HG03045 (cell line): Measurements from ENCODE around the gene TUFT1.

Source experiments
- ATAC-seq: cut with Tn5 transposase; IDR thresholded peaks from one replicate; pipeline ENCODE4 v1.9.1; 2021; ENCODE audit warnings: mild to moderate bottlenecking, moderate library complexity; ENCODE audit not compliant: unreplicated experiment

The TUFT1 gene

GRCh38 chr1:151540021-151540981 is at the start of gene TUFT1:
TSS of gene TUFT1 (plus strand) at chr1:151540309. CDS start at chr1:151540367, 58 bp downstream.
- ATAC-seq, result peak; percentile 93

- no peak for ATAC-seq
Observed at GRCh38 chr1:151491641-151492040, 48.5 kb upstream of the TUFT1 start.

GRCh38 chr1:151492120-151492519 is 48.0 kb upstream of the TUFT1 start:
- no peak for ATAC-seq

- ATAC-seq, result no peak
Observed at GRCh38 chr1:151493042-151493441, 47.1 kb upstream of the TUFT1 start.

- no peak for ATAC-seq
Observed at GRCh38 chr1:151494741-151495281, 45.3 kb upstream of the TUFT1 start.

- no peak for ATAC-seq
Observed at GRCh38 chr1:151495316-151495715, 44.8 kb upstream of the TUFT1 start.

- ATAC-seq, result no peak
Observed at GRCh38 chr1:151499365-151499764, 40.7 kb upstream of the TUFT1 start.

- ATAC-seq, result no peak
Observed at GRCh38 chr1:151499930-151500329, 40.2 kb upstream of the TUFT1 start.

- ATAC-seq, result no peak
Observed at GRCh38 chr1:151501474-151501873, 38.6 kb upstream of the TUFT1 start.

GRCh38 chr1:151502035-151502700 is 37.9 kb upstream of the TUFT1 start:
- ATAC-seq, result no peak

GRCh38 chr1:151502859-151503780 is 37.0 kb upstream of the TUFT1 start:
- ATAC-seq, result no peak

- no peak for ATAC-seq
Observed at GRCh38 chr1:151504252-151504651, 35.9 kb upstream of the TUFT1 start.

GRCh38 chr1:151504759-151505158 is 35.4 kb upstream of the TUFT1 start:
- ATAC-seq, result no peak

- no peak for ATAC-seq
Observed at GRCh38 chr1:151508833-151509232, 31.3 kb upstream of the TUFT1 start.

GRCh38 chr1:151509350-151510019 is 30.6 kb upstream of the TUFT1 start:
- no peak for ATAC-seq

GRCh38 chr1:151510020-151510405 is 30.1 kb upstream of the TUFT1 start:
- no peak for ATAC-seq

GRCh38 chr1:151510614-151510956 is 29.5 kb upstream of the TUFT1 start:
- ATAC-seq, result no peak

GRCh38 chr1:151510957-151511635 is 29.0 kb upstream of the TUFT1 start, which contains the start of gene CGN:
TSS of gene CGN (plus strand) at chr1:151511387. CDS start at chr1:151518520, 7,133 bp downstream.
- ATAC-seq, result peak; percentile 94

- ATAC-seq, result peak; percentile 19
Observed at GRCh38 chr1:151511636-151512215, 28.4 kb upstream of the TUFT1 start.
